Ascending aorta (tissue), 2 donors: ENCODE data around the gene UGT1A7. TPM values are rescaled to one million over a fixed set of nuclear protein-coding genes. Genes with fewer than 3 reads are reported as not detected.

Experiments
- DNase-seq, 2 donors: peaks; one replicate each; pipeline ENCODE4 v3.0.0-alpha.2; 2019; ENCODE audit warnings: low spot score in 2 of 2
- H3K27ac ChIP-seq, 2 donors: fragments of 200-600 bp; sonication (generic); one replicate each; pipeline ENCODE4 v1.5.1; 2016 to 2017; ENCODE audit warnings: mild to moderate bottlenecking in 1 of 2
- H3K27me3 ChIP-seq: fragments of 200-600 bp; sonication (generic); one replicate; pipeline ENCODE4 v1.5.1; 2017
- H3K36me3 ChIP-seq, 2 donors: fragments of 200-600 bp; sonication (generic); one replicate each; pipeline ENCODE4 v1.5.1; 2016
- H3K4me1 ChIP-seq, 2 donors: fragments of 200-600 bp; sonication (generic); one replicate each; pipeline ENCODE4 v1.5.1; 2016 to 2017; ENCODE audit warnings: mild to moderate bottlenecking in 1 of 2
- H3K4me3 ChIP-seq, 2 donors: fragments of 200-600 bp; sonication (generic); one replicate each; pipeline ENCODE4 v1.5.1; 2016 to 2017; ENCODE audit warnings: mild to moderate bottlenecking in 1 of 2
- H3K9me3 ChIP-seq, 2 donors: fragments of 200-600 bp; sonication (generic); one replicate each; pipeline ENCODE4 v1.5.1; 2016
- CTCF ChIP-seq, 3 experiments: fragments of 200-600 bp in 2 of 3; fragments of 450-650 bp in 1 of 3; sonication (generic) in 2 of 3; IDR thresholded peaks; one replicate each; pipeline ENCODE4 v1.5.1; 2016 to 2019; ENCODE audit warnings: antibody characterized with exemption in 3 of 3, mild to moderate bottlenecking in 1 of 3, moderate library complexity in 1 of 3
- intact Hi-C: fragments of 100-400 bp; cut with DNase I; formaldehyde crosslinking; loops from one replicate; pipeline ENCODE4 v1.15.1; 2023
- total RNA-seq: library from RNA; depleted of rRNA; stranded (reverse); fragments of >200 nt; gene quantifications from one replicate; pipeline ENCODE4 v1.1.0, GENCODE V29; 2016

Gene UGT1A7
- total RNA-seq, 1 donor from 2014 or later, result not detected

- no peak overlapping the region for H3K4me3 ChIP-seq
- intact Hi-C loops, result no loop called here
- H3K27ac ChIP-seq, result no peak overlapping the region
- no peaks in the 10 kb centered on the region for H3K4me1 ChIP-seq
- TF ChIP-seq CTCF (IDR thresholded peaks at IDR 0.05), result no peak
- H3K9me3 ChIP-seq, result no peaks in the 10 kb centered on the region
- no peak for DNase-seq
- H3K36me3 ChIP-seq, result no peaks in the 10 kb centered on the region
- no peaks in the 10 kb centered on the region for H3K27me3 ChIP-seq
Measured at GRCh38 chr2:233708942-233709341, 27.2 kb downstream of the UGT1A7 start.

- DNase-seq, result peak in 1 of 2 donors; percentile 75
- TF ChIP-seq CTCF (IDR thresholded peaks at IDR 0.05), result peak; percentile 44 to 66 (median 56)
- Histone ChIP-seq H3K27me3 (no peaks in the 10 kb centered on the region), H3K27ac (no peak overlapping the region), H3K9me3 (no peaks in the 10 kb centered on the region), H3K4me3 (no peak overlapping the region), H3K4me1 (no peaks in the 10 kb centered on the region), H3K36me3 (no peaks in the 10 kb centered on the region)
- intact Hi-C loops, result loop anchor here (5.0 kb wide), 1 partner anchor 264 kb away; no protein-coding TSS in a partner anchor
Measured at GRCh38 chr2:233711312-233712008, 29.8 kb downstream of the UGT1A7 start.

DNA sequence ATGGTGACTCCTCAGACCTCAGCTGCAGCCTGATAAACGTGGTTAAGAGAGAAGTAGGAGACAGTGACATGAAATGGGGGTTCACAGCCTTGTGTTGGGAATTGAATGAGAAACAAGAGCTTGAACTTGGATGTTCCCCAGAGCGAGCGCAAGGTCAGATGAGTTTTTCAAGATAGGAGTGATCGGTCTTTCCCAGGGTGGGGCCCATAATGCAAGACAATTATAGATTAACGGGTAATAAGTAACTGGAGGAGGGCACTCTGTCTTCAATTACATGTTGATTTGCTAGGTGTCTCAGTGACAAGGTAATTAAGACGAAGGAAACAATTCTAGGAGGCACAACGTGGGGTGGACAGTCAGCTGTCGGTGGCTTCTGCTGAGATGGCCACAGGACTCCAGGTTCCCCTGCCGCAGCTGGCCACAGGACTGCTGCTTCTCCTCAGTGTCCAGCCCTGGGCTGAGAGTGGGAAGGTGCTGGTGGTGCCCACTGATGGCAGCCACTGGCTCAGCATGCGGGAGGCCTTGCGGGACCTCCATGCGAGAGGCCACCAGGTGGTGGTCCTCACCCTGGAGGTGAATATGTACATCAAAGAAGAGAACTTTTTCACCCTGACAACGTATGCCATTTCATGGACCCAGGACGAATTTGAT, 31.0 kb downstream of the UGT1A7 start, which contains the start of gene UGT1A5:
Gene UGT1A5, plus strand, starts transcription at position 297 of the 651 bp plus-strand sequence. Its CDS starts 85 bp downstream, at position 382.
- Histone ChIP-seq H3K27ac (no peak within 1 kb of the TSS), H3K9me3 (no peaks in the 10 kb centered on the region), H3K4me3 (no peak within 1 kb of the TSS), H3K4me1 (no peaks in the 10 kb centered on the region), H3K27me3 (no peaks in the 10 kb centered on the region), H3K36me3 (no peaks in the 10 kb centered on the region)
- DNase-seq, result no peak
- intact Hi-C loops, result loop anchor here (5.0 kb wide), 1 partner anchor 265 kb away; no protein-coding TSS in a partner anchor
- no peak for TF ChIP-seq CTCF (IDR thresholded peaks at IDR 0.05)

DNA sequence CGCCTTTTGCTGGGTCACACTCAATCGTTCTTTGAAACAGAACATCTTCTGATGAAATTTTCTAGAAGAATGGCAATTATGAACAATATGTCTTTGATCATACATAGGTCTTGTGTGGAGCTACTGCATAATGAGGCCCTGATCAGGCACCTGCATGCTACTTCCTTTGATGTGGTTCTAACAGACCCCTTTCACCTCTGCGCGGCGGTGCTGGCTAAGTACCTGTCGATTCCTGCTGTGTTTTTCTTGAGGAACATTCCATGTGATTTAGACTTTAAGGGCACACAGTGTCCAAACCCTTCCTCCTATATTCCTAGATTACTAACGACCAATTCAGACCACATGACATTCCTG, 31.5 kb downstream of the UGT1A7 start:
- Histone ChIP-seq H3K27ac (no peak overlapping the region), H3K9me3 (no peaks in the 10 kb centered on the region), H3K36me3 (no peaks in the 10 kb centered on the region), H3K27me3 (no peaks in the 10 kb centered on the region), H3K4me3 (no peak overlapping the region), H3K4me1 (no peaks in the 10 kb centered on the region)
- DNase-seq, result no peak
- intact Hi-C loops, result loop anchor here (5.0 kb wide), 1 partner anchor 266 kb away; no protein-coding TSS in a partner anchor
- no peak for TF ChIP-seq CTCF (IDR thresholded peaks at IDR 0.05)

DNA sequence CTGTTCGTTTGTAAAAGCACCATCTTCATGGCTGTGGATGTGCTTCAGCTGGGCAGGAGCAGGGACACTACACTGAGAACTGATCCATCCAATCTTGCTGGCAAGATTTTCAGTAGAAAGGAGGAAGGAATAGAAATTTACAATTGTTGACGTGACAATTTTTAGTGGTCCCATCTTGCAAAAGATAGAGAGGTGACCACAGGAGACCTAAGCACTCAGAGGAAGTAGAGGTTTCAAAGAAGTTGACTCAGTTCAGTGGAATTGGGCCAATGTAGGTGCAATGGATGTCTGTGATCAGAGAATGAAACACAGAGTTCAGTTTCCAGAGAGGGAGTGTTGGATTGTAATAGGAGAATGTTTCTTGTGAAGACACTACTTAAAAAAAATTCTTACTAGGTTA, 32.4 kb downstream of the UGT1A7 start:
- intact Hi-C loops, result loop anchor here (5.0 kb wide), 1 partner anchor 267 kb away; no protein-coding TSS in a partner anchor
- H3K27me3 ChIP-seq, result no peaks in the 10 kb centered on the region
- no peak for DNase-seq
- H3K4me1 ChIP-seq, result no peaks in the 10 kb centered on the region
- no peak overlapping the region for H3K4me3 ChIP-seq
- H3K27ac ChIP-seq, result no peak overlapping the region
- no peaks in the 10 kb centered on the region for H3K36me3 ChIP-seq
- no peak for TF ChIP-seq CTCF (IDR thresholded peaks at IDR 0.05)
- no peaks in the 10 kb centered on the region for H3K9me3 ChIP-seq
